Esophagus muscularis mucosa (tissue), 3 donors: Measurements from ENCODE around the gene KRT74.

Experiments
- CTCF ChIP-seq, 3 experiments: fragments of 200-600 bp in 2 of 3; fragments of 450-650 bp in 1 of 3; sonication (generic) in 2 of 3; IDR thresholded peaks; one replicate each; pipeline ENCODE4 v1.5.1; 2017 to 2019; ENCODE audit warnings: antibody characterized with exemption in 3 of 3, mild to moderate bottlenecking in 2 of 3, moderate library complexity in 1 of 3
- POLR2AphosphoS5 ChIP-seq, 2 donors: sonication (generic); formaldehyde crosslinking; IDR thresholded peaks; one replicate each; pipeline ENCODE4 v1.6.1; 2017; ENCODE audit warnings: antibody characterized with exemption in 2 of 2

GRCh38 chr12:52552681-52553195, 20.9 kb downstream of the KRT74 start, which contains the start of gene KRT71:
- TF ChIP-seq CTCF (IDR thresholded peaks at IDR 0.05) (no peak), POLR2AphosphoS5 (IDR thresholded peaks at IDR 0.05) (no peak)
